HCT116 (cell line): ENCODE data around the gene GALP.

Experiments
- EZH2 ChIP-seq: fragments of 200-600 bp; sonication (generic); IDR thresholded peaks from 2 replicates; pipeline ENCODE4 v1.6.1; 2017; ENCODE audit warnings: antibody characterized with exemption, mixed run types
- EZH2phosphoT487 ChIP-seq: fragments of 200-600 bp; IDR thresholded peaks from 2 replicates; pipeline ENCODE4 v1.6.1; 2018; ENCODE audit warnings: antibody characterized with exemption, borderline replicate concordance
- POLR2AphosphoS5 ChIP-seq: IDR thresholded peaks from 2 replicates; pipeline ENCODE4 v1.6.1; 2011; ENCODE audit warnings: mild to moderate bottlenecking, low read depth, low read length, moderate library complexity
- RAD21 ChIP-seq: IDR thresholded peaks from 2 replicates; pipeline ENCODE4 v1.6.1; 2012; ENCODE audit warnings: low read depth, mild to moderate bottlenecking
- SIN3A ChIP-seq: IDR thresholded peaks from 2 replicates; pipeline ENCODE4 v1.6.1; 2012; ENCODE audit warnings: low read depth
- SRF ChIP-seq: IDR thresholded peaks from 2 replicates; pipeline ENCODE4 v1.6.1; 2012; ENCODE audit warnings: low read depth
- ZNF274 ChIP-seq: fragments of 200-500 bp; sonication (Bioruptor generic); IDR thresholded peaks from 2 replicates; pipeline ENCODE4 v1.6.1; 2014; ENCODE audit warnings: mild to moderate bottlenecking, low read depth, low read length, inconsistent platforms
- TF ChIP-seq, protein P1 (sequence below), 3 experiments: fragments of 200-600 bp in 1 of 3; sonication (generic) in 1 of 3; IDR thresholded peaks in 2 of 3; conservative IDR thresholded peaks in 1 of 3; 2 replicates each; pipeline ENCODE4 v1.5.1; 2012 to 2017; ENCODE audit warnings: low read depth in 2 of 3, low read length in 2 of 3, antibody characterized with exemption in 1 of 3, borderline replicate concordance in 1 of 3, control low read depth in 1 of 3, mild to moderate bottlenecking in 1 of 3, mixed read lengths in 1 of 3, mixed run types in 1 of 3, moderate library complexity in 1 of 3; ENCODE audit not compliant: insufficient read depth in 1 of 3
- TF ChIP-seq, protein P2 (sequence below): IDR thresholded peaks from 2 replicates; pipeline ENCODE4 v1.6.1; 2012
- TF ChIP-seq, protein P3 (sequence below): IDR thresholded peaks from 2 replicates; pipeline ENCODE4 v1.6.1; 2012

DNA sequence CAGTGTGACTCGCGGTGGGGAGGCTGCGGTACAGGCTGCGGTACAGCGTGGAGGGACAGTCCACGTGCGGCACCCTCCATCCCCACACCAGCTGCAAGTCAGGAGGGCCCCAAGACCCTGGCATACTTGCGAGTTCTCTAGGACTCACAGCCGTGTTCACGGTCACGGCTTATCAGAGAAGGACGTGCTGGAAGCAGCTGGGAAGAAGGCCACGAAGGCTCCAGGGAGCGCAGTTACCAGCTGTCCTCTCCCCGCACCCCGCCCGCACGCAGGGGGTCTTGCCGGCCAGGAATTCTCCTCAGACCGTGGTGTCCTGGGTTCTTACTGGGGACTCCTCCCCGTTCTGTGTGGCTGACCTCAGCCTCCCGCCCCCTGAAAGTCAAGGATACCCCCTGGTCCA, 28.5 kb upstream of the GALP start:
- TF ChIP-seq RAD21 (no peak), POLR2AphosphoS5 (no peak), EZH2phosphoT487 (no peak), SIN3A (no peak), SRF (no peak), EZH2 (no peak), ZNF274 (no peak)
- TF ChIP-seq, protein P1, sequence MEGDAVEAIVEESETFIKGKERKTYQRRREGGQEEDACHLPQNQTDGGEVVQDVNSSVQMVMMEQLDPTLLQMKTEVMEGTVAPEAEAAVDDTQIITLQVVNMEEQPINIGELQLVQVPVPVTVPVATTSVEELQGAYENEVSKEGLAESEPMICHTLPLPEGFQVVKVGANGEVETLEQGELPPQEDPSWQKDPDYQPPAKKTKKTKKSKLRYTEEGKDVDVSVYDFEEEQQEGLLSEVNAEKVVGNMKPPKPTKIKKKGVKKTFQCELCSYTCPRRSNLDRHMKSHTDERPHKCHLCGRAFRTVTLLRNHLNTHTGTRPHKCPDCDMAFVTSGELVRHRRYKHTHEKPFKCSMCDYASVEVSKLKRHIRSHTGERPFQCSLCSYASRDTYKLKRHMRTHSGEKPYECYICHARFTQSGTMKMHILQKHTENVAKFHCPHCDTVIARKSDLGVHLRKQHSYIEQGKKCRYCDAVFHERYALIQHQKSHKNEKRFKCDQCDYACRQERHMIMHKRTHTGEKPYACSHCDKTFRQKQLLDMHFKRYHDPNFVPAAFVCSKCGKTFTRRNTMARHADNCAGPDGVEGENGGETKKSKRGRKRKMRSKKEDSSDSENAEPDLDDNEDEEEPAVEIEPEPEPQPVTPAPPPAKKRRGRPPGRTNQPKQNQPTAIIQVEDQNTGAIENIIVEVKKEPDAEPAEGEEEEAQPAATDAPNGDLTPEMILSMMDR (IDR thresholded peaks at IDR 0.05 in 2 of 3, conservative IDR thresholded peaks at IDR 0.05 in 1 of 3; ENCODE audit: borderline replicate concordance in 1 of 3, insufficient read depth in 1 of 3, low read depth in 2 of 3, low read length in 2 of 3), result no peak
- TF ChIP-seq, protein P2, sequence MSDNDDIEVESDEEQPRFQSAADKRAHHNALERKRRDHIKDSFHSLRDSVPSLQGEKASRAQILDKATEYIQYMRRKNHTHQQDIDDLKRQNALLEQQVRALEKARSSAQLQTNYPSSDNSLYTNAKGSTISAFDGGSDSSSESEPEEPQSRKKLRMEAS, result no peak
- TF ChIP-seq, protein P3, sequence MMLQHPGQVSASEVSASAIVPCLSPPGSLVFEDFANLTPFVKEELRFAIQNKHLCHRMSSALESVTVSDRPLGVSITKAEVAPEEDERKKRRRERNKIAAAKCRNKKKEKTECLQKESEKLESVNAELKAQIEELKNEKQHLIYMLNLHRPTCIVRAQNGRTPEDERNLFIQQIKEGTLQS, result no peak
